ENCODE measurements around the gene SOX9.

DNA sequence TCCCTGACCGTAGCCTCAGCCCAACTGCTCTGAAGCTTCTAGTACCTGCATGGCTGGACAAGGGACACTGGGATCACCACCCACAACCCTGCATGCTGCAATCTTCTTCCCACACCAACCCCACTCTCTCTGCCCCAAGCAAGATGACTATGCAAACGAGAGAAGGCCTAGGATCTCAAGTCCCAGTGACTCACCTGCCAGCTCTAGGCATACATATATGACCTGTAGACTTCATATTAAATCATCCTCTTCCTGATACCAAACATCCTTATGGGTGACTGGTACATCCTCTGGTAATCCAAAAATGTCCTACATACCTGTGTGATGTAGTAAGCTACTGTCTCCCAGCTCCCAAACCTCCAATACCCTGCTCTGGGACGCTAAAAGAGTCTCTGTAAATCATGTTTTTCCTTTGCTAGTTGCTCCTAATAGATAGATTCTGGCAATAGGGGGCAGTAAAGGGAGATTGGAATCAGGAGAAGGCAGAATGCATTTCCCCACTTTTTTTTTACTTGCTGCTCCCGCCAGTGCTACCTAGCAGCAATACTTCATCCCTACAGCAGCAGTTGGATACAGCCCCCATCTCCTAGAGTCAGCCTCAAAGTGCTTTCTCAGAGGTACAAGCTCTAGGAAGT lies 43.4 kb upstream of the SOX9 start:
- no peak for TF ChIP-seq POLR2A (IDR thresholded peaks at IDR 0.05)
- TF ChIP-seq, protein P1, sequence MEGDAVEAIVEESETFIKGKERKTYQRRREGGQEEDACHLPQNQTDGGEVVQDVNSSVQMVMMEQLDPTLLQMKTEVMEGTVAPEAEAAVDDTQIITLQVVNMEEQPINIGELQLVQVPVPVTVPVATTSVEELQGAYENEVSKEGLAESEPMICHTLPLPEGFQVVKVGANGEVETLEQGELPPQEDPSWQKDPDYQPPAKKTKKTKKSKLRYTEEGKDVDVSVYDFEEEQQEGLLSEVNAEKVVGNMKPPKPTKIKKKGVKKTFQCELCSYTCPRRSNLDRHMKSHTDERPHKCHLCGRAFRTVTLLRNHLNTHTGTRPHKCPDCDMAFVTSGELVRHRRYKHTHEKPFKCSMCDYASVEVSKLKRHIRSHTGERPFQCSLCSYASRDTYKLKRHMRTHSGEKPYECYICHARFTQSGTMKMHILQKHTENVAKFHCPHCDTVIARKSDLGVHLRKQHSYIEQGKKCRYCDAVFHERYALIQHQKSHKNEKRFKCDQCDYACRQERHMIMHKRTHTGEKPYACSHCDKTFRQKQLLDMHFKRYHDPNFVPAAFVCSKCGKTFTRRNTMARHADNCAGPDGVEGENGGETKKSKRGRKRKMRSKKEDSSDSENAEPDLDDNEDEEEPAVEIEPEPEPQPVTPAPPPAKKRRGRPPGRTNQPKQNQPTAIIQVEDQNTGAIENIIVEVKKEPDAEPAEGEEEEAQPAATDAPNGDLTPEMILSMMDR (IDR thresholded peaks at IDR 0.05), result no peak

All from lower leg skin (tissue), 3 donors.